Measurements from ENCODE around the gene SOHLH2.

DNA sequence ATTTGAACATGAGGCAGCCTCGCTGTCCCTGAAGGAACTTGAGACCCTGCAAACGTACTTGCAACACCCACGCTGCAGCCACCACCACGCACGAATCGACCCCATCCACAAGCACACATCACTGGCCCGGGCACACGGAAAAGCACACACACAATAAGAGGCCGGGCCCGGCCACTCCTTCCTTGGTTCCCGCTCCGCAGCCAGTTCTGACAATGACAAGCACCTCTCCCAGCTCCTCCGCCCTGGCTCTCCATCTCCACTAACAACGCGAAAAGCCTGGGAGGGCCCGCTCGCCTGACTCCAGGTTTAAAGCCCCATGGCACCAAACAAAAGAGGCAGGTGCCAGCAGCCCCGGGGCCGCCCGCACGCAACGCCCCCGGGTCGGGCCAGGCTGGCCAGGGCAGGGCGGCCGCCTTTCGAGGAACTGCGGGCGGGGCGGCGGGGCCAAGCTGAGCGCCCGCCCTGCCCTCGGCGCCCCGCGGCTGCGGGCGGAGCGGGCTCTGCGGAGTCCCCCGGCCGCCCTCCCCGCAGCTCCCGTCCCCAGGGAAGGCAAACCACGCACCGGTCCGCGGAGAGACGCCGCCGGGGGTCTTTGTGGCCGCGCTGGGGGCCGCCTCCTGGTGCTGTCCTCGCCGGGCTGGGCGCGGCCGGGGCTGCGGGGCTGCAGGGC, 83.7 kb downstream of the SOHLH2 start:
- TF ChIP-seq MEF2A (IDR thresholded peaks at IDR 0.05; ENCODE audit: borderline replicate concordance, low read depth) (no peak), ELF1 (IDR thresholded peaks at IDR 0.05) (no peak), TEAD4 (IDR thresholded peaks at IDR 0.05; ENCODE audit: borderline replicate concordance, insufficient read depth) (no peak), RFX5 (IDR thresholded peaks at IDR 0.05; ENCODE audit: low read length) (no peak), SMC3 (IDR thresholded peaks at IDR 0.05; ENCODE audit: low read depth, low read length) (no peak), YY1 (IDR thresholded peaks at IDR 0.05; ENCODE audit: low read depth) (no peak)
- TF ChIP-seq, protein P1, sequence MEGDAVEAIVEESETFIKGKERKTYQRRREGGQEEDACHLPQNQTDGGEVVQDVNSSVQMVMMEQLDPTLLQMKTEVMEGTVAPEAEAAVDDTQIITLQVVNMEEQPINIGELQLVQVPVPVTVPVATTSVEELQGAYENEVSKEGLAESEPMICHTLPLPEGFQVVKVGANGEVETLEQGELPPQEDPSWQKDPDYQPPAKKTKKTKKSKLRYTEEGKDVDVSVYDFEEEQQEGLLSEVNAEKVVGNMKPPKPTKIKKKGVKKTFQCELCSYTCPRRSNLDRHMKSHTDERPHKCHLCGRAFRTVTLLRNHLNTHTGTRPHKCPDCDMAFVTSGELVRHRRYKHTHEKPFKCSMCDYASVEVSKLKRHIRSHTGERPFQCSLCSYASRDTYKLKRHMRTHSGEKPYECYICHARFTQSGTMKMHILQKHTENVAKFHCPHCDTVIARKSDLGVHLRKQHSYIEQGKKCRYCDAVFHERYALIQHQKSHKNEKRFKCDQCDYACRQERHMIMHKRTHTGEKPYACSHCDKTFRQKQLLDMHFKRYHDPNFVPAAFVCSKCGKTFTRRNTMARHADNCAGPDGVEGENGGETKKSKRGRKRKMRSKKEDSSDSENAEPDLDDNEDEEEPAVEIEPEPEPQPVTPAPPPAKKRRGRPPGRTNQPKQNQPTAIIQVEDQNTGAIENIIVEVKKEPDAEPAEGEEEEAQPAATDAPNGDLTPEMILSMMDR (IDR thresholded peaks at IDR 0.05) = no peak

Measured in SK-N-SH (cell line).